Measurements from ENCODE around the gene LHFPL3.

Gene LHFPL3

GRCh38 chr7:104928721-104929400 lies 600.5 kb downstream of the LHFPL3 start:
- in situ Hi-C loops (cut with MboI; ENCODE audit: low pct_unique_long_range_greater_than_20kb, low sequenced_read_pairs, unreplicated experiment): no loop called here
- TF ChIP-seq CTCF (IDR thresholded peaks at IDR 0.05; ENCODE audit: extremely low read depth, insufficient read depth, missing control alignments): no peak
- DNase-seq (ENCODE audit: low spot score): no peak

- no peak for DNase-seq (ENCODE audit: low spot score)
- in situ Hi-C loops (cut with MboI; ENCODE audit: low pct_unique_long_range_greater_than_20kb, low sequenced_read_pairs, unreplicated experiment): no loop called here
- TF ChIP-seq CTCF (IDR thresholded peaks at IDR 0.05; ENCODE audit: extremely low read depth, insufficient read depth, missing control alignments): no peak
Observed at GRCh38 chr7:104929921-104930320, 601.5 kb downstream of the LHFPL3 start.

GRCh38 chr7:104931181-104931781 lies 602.9 kb downstream of the LHFPL3 start:
- no peak for DNase-seq (ENCODE audit: low spot score)

GRCh38 chr7:104933022-104933421 lies 604.6 kb downstream of the LHFPL3 start:
- no peak for DNase-seq (ENCODE audit: low spot score)
- in situ Hi-C loops (cut with MboI; ENCODE audit: low pct_unique_long_range_greater_than_20kb, low sequenced_read_pairs, unreplicated experiment): no loop called here
- no peak for TF ChIP-seq CTCF (IDR thresholded peaks at IDR 0.05; ENCODE audit: extremely low read depth, insufficient read depth, missing control alignments)

More at GRCh38 chr7:104931181-104931781, 602.9 kb downstream of the LHFPL3 start:
- in situ Hi-C loops (cut with MboI; ENCODE audit: low pct_unique_long_range_greater_than_20kb, low sequenced_read_pairs, unreplicated experiment): no loop called here
- no peak for TF ChIP-seq CTCF (IDR thresholded peaks at IDR 0.05; ENCODE audit: extremely low read depth, insufficient read depth, missing control alignments)

GRCh38 chr7:104933521-104933988 lies 605.2 kb downstream of the LHFPL3 start:
- no peak for TF ChIP-seq CTCF (IDR thresholded peaks at IDR 0.05; ENCODE audit: extremely low read depth, insufficient read depth, missing control alignments)
- in situ Hi-C loops (cut with MboI; ENCODE audit: low pct_unique_long_range_greater_than_20kb, low sequenced_read_pairs, unreplicated experiment): no loop called here
- DNase-seq (ENCODE audit: low spot score): no peak

- DNase-seq (ENCODE audit: low spot score): no peak
- in situ Hi-C loops (cut with MboI; ENCODE audit: low pct_unique_long_range_greater_than_20kb, low sequenced_read_pairs, unreplicated experiment): no loop called here
Observed at GRCh38 chr7:104934665-104935064, 606.3 kb downstream of the LHFPL3 start.

More at GRCh38 chr7:104934665-104935064, 606.3 kb downstream of the LHFPL3 start:
- TF ChIP-seq CTCF (IDR thresholded peaks at IDR 0.05; ENCODE audit: extremely low read depth, insufficient read depth, missing control alignments): no peak

All from GM13977 (cell line).